HG03558 (cell line): Measurements from ENCODE around the gene TF.
"Not testable (repeated sequence)": the region's sequence is repeated elsewhere in the genome, so short reads cannot be mapped to it uniquely, and the experiment has no call there.

Experiments
- ATAC-seq: cut with Tn5 transposase; IDR thresholded peaks from one replicate; pipeline ENCODE4 v1.9.1; 2021; ENCODE audit warnings: moderate number of reproducible peaks; ENCODE audit not compliant: unreplicated experiment; ENCODE audit errors: extremely low read depth

The TF gene

DNA sequence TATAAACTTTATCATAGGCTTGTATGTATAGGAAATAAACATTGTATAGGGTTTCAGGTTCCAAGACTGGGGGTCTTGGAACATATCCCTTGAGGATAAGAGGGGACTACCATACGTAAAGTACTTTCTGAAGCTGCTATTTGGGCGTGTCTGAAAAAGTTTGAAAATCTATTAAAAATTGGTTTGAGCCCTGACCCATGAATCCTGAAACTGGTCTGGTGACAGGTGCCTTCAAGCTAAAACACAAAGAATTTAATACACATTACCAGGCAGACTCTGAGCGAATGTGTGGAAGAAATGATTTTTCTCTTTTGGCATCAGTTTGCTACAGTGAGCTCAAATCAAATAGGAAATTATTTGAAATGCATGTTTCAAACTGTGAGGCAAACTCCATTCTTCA is 16.3 kb downstream of the TF start:
- no peak for ATAC-seq

DNA sequence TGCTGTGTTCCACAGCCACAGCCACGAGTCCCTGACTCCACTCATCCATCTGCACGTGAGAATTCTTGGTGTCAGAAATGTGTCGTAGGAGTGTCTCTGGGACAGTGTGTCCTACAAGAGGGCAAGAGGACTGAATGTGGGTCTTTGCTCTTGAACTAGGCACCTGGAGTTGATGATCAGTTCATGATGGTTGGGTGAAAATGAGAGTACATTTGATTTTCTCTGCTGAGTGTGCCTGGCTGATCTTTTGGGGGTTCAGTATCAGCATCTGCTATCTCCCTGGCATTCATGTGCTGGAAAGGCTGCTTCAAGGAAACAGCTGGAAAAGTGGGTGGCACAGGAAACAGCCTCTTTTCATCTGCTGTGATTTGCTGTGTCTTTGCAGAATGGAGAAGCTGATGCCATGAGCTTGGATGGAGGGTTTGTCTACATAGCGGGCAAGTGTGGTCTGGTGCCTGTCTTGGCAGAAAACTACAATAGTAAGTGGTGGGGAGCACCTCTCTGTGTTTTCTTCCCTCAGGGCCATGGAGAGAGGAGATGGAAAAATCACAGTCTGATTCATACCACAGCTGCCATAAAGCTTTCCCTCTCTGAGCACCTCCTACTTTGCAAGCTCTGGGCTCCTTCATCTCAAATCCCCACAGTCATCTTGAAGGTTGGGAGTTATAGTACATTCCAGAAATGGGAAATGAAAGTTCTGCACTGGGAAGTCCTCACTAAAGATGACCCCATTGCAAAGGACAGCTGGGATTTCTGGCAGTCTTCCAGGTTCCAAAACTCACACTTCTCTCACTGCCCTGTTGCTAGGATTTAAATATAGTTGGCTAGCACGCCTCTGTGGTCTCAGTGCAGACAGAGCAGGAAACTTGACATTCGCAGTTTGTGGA is 17.8 kb downstream of the TF start:
- ATAC-seq, result no peak

DNA sequence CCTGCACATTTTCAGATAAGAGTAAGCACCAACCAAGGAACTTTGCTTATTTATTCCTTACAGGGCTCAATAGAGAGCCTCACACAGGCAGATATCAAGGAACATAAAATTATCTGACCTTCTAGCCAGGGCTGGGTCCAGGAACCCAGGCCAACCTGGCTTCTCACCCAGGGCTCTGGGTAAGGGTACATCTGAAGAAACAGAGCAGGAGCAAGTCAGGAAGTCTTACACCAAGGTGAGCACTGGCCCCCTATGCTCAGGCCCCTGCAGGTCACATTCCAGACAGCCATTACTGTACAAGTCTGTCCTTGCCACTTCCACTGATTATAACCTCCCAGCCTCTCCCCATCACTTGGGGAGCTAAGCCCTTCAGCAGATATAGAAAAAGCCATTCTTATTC is 19.1 kb downstream of the TF start:
- ATAC-seq, result no peak

DNA sequence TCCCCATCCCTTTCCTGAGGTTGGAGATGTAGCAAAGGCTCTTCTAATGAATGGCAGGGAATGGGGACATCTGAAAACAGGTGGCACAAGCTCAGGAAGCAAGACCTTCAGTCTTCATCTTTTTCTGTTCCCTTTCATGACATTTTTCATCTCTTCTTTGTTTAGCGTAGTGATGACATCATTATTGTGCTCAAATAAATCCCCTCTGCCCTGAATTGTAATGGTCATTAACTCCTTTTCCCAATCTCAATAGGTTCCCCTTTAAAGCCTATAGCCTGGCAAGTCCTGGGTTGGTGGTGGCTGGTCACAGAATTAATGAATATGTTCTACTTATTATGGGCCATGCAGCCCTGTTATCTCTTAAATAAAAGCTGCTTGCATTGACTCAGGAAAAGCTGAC is 21.4 kb downstream of the TF start:
- ATAC-seq, result no peak

DNA sequence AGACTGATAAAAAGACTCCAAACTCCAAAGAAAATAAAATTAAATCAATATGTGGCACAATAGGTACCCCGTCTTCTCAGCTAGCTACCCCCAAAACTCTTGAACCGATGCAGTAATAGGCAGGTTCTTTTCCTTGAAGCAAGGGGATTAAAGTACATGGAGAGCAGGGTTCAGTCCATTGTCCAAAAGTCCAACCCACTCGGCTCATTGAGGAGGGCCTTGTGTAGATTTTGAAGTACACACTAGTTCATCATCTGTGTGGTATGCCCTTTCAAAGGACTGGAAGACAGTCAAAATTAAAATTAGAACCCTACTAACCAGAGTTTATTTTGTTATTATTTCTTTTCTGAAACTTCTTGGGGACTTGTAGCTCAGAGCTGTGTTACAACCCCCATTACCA is 23.3 kb downstream of the TF start:
- no peak for ATAC-seq

DNA sequence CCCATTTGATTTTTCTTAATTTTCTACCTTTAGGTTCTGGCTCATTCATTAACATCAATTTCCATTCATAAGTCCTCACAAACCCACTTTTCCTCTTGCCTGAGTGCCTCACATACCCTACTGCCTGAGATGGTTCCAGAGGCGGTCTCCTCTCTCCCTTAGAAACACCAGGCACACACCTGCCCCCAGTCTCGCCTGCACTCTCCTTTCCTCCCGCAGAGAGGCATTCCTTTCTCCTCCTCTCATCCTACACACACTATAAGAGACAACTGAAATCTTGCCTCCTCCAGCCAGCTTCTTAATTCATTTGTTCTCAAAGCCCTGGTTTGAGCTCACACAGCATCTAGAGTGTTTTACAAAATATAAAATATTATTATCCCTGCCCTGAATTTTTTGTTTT is 27.5 kb downstream of the TF start:
- no peak for ATAC-seq

DNA sequence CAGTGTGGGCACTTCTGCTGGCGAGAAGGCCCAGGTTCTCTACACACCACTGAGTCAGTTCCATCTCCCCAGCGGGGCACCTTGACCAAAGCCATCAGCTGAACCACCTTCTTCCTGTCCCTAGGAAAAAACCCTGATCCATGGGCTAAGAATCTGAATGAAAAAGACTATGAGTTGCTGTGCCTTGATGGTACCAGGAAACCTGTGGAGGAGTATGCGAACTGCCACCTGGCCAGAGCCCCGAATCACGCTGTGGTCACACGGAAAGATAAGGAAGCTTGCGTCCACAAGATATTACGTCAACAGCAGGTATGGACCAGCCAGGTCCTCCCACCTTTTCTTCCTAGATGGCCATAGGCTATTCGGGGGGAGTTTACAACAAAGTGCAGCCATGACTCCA is 29.1 kb downstream of the TF start:
- no peak for ATAC-seq

DNA sequence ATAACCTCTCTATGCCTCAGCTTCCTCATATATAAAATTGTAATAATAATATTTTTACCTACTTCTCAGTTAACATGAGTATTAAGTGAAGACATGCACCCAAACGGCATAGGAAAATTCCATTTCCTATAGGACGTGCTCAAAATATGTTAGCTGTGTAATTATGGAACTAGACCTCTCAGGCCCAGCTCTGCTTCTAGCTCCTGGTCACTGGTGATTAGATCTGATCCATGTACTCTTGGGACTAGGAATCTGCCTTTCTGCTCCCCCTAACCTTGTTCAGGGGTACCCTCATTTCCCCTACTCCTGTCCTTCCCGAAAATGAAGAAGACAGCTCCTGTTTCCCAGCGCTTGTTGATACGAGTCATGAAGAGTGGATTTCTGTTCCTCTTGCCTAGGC is 29.6 kb downstream of the TF start:
- no peak for ATAC-seq

DNA sequence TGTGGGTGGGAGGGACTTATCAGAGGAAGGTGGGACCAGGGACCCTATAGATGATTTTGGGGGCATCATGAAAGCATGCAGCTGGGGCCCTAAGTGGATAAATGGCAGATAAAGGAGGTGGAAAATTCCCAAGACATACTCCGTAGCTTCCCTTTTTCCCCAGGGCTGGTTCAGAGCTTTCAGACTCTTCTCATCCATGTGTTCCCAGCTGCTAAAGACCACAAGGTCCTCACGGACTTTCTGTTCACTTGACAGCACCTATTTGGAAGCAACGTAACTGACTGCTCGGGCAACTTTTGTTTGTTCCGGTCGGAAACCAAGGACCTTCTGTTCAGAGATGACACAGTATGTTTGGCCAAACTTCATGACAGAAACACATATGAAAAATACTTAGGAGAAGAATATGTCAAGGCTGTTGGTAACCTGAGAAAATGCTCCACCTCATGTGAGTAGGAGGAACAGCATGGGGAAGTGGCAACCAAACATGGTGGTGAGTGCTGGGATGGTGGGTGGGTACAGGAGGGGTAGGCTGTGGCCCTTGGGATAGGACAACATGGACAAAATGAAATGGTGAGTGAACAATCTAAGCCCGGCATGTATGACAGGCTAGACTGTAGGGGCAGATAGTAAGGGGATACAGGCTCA is 30.7 kb downstream of the TF start:
- ATAC-seq, result no peak

DNA sequence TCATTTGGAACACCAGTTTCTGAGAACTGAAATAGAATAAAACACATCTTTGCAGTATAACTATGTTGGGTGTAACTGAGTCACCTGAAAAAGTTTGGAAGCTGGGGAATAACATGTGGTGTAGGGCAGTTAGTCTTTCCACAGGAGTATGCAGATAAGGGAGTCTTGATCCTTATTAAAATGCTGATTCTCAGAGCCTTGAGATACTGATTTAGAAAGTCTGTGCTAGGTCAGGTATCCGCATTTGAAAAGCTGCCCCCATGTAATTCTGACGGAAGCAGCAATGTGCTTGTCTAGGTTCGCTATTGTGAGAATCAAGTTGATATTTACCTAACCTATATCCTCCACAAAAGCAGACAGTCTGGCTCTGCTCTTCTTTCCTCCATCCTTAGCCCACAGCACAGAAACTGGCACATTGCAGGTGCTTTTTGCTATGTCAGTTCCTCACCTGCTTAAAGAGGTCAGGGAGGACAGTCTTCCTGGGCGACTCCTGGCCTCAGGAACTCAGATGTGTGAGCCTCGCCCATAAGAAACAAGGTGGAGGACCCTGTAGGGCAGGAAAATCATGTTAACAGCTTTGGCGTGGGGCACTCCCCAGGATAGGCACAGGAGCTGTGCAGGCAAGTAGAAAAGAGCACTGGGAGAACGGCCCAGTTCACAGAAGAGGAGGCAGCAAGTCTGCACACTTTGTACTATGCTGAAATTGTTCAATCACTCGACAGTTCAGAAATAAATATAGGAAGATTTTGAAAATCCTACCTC is 31.8 kb downstream of the TF start:
- no peak for ATAC-seq

DNA sequence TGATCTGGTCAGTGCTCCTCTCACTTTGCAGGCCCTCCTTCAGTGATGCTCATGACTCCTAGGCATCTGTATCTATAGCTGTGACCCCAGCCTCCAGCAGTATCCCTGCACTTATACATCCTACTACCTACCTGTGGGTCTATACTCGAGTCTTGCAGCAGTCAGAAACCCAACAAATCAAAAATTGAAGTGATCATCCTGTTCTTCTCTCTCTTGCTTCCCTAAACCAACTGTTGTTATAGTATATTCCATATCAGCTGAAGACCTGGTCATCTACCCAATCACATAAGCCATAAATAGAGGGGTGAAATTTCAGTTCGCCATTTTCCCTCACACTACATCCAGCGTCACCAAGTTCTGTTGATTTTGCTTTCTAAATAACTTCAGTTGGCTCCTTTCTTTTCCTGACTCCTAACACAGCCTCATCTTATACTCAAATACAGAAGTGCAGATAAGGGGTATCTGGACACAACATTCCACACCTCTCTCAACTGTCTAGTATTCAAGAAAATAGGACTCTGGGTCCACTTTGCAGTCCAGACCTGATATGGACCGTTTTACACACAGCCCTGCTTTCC is 33.5 kb downstream of the TF start:
- no peak for ATAC-seq

DNA sequence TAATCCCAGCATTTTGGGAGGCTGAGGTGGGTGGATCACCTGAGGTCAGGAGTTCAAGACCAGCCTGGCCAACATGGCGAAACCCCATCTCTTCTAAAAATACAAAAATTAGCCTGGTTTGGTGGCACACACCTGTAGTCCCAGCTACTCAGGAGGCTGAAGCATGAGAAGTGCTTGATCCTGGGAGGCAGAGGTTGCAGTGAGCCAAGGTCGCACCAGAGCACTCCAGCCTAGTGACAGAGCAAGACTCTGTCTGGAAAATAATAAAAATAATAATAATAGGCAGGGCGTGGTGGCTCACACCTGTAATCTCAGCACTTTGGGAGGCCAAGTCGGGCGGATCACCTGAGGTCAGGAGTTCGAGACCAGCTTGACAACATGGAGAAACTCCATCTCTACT is 34.6 kb downstream of the TF start:
- not testable (repeated sequence) for ATAC-seq

DNA sequence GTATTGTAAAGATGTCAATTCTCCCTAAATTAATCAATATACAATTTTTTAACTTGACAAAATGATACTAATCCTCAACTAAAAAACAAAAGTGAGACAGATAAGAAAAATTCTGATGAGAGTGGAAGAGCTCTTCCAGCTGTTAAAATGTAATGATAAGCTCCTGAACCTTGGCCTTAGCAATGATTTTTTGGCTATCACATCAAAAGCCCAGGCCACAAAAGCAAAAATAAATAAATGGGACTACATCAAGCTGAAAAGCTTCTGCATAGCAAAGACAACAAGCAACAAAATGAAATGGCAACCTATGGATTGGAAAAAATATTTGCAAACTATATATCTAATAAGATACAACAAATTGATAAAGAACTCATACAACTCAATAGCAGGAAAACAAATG is 35.4 kb downstream of the TF start:
- no peak for ATAC-seq

DNA sequence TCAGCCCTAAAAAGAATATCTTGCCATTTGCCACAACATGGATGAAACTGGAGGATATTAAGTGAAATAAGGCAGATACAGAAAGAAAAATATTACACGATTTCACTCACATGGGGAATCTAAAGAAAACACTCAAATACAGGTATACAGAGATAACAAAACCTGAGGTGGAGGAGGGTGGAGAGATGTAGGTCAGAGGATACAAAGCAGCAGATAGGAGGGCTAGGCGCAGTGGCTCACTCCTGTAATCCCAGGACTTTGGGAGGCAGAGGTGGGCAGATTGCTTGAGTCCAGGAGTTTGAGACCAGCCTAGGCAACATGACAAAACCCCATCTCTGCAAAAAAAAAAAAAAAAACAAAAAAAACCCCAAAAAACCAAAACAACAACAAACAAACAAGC is 36.3 kb downstream of the TF start:
- ATAC-seq, result no peak

DNA sequence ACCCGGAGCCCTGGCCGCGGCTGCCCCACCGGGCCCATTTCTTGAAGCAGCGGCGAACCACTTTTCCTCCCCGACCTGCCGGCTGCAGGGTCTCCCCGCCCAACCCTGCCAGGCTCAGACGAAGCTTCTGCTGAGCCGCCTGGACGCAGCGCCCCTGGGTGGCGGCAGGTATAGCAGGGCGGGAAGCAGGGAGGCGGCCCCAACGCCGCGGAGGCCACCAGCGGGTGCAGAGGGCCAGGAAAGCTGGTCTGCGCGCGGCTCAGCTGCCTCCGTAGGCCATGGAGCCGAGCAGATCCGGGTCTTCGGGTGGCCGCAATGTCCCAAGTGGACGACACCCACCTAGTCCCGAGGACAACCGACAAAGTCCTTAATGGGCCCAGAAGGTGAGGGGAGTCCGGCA is 37.6 kb downstream of the TF start:
- ATAC-seq, result no peak

DNA sequence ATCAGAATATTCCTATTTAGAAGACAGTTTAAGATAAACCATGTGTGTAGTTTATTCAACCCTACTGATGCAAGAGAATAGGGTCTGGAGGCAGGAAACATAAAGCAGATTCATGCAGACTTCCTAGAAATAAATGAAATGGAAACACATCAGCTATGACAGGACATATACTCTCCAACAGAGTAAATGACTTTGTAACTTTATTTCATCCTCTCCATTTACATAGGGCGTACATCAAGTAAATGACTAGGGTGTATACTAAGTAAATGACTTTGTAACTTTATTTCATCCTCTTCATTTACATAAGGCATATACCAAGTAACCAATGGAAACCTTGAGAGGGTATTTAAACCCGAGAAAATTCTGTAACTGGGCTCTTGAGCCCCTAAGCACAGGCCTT is 41.8 kb downstream of the TF start:
- ATAC-seq, result no peak

DNA sequence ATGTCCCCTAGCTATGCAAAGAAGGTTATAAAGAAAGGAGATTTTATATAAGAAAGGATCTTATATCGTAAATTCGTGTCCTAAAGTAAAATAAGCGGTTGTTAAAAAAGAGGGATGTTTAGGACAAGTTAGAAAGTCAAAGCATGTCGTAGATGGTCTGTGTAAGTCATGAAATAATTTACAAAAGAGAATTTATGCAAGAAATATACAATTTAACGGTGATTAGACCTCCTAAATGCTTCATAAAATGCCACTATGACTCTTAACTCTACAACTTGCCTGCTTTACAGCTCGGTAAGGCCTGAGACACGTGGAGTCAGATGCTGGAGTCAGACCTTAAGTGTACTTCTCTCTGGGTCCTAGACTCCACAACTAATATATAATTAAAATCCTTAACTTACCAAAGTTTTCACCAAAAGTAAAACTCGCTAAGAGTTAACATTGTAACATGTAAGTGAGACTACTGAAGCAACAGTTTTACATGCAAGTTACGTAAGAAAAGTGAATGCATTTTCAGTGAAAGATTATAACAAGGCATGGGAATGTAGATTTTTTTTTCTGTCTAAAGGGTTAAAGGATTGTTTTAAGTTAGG is 46.1 kb downstream of the TF start:
- no peak for ATAC-seq

DNA sequence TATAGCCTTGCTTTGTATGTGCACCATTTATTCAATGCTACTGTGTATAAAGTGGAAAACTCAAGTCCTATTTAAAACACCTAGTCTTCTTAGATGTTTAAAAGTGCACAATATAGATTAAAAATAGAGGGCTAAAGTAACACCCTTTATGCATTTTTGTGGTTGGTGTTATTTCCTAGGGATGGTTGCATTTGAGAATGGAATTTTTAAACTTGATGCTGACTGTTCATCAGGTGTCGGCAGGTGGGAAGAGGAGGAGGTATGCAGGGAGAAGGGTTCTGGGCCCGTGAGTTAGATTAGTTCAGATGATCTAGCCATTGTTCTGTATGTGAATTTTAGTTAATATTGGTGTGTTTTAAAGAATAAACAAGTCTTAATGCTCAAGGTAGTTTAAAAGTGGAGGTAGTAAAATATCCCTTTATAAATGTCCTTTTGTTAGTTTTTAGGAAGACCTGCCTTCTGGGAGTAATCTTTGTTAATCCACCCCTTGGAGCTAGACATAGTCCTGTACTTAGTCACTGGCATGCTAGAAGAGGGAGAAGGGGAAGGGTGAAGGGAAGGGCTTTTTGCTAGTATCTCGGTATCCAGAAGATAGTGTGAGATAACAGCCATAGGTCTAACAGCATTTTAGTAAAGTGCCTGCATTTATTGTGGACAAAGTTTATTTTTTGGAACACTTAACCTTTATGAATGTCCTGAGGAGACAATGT is 51.4 kb downstream of the TF start:
- no peak for ATAC-seq

DNA sequence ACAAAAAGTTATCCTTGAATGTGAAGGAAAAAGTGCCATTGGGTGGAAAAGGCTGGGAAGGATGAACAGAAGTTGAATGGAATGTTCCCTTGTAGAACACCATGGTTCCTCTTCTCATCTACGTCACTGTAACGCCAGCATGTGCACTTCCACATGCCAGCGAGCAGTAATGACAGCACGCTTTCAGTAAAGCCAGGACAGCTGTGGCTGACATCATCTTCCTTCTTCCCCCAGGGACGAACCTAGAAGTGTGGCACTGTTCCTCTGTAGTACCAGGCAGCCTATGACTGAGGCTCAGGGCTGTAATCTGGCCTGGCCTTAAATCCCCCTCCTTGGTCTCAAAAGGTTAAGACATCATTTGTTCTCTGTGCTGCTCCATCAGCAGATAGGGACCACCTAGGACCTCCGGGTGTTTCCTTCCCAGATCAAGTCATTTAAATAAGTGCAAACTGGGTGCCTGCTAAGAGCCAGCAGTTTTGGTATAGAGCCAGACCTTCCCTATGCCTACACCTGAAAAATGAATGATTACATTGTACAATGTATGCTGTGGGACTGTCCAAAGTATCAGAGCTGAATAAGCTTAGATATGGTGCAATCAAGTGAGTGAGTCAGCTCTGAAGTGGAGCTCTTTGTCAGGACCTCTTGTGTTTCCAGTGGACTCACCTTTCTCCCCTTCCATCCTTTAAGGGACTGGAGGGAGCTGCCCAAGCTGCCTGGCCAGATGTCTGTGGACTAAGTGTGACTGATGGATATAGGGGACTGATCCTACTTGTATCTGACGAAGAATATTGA is 53.8 kb downstream of the TF start:
- no peak for ATAC-seq
